HG02798 (cell line): ENCODE results near the gene CNTNAP1.
A peak's percentile ranks its signal among the peaks of the same experiment; 100 is the strongest.
"Not testable (repeated sequence)": the region's sequence is repeated elsewhere in the genome, so short reads cannot be mapped to it uniquely, and the experiment has no call there.

ENCODE experiments used
- ATAC-seq: cut with Tn5 transposase; IDR thresholded peaks from one replicate; pipeline ENCODE4 v1.9.1; 2021; ENCODE audit warnings: mild to moderate bottlenecking; ENCODE audit not compliant: unreplicated experiment, poor library complexity

Gene CNTNAP1

DNA sequence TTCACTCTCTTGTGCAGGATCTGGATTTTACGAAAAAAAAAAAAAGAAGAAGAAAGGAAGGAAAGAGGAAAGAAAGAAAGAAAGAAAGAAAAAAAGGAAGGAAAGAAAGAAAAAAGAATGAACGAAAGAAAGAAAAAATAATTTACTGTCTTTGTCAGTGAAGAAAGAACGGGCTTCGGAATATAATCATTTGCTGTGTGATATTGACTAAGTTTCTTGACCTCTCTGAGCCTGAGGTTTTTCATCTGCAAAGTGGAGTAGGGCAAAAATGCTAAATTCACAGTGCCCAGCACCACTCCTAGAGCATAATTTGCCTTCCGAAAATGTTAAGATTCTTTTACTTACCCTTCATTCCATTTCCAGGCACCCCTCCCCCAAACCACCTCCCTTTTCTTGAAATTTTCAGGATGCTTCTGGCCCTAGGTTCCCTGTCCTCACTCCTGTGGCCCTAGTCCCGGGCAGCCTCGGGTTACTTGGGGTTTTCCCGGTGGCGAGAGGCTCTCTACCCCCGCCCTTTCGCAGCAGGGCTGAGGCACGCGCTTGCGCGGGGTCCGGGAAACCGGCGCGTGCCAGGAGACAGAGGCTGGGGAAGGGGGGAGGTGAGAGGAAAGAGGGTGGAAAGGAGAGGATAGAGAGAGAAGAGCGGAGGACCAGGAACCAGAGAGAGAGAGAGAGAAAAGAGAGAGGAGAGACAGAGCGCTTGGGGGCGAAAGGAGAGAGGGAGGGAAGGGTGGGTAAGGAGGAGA is at the start of gene CNTNAP1:
Gene CNTNAP1 (plus strand): TSS at position 556 of the 746 bp plus-strand sequence. CDS start 299 bp downstream, outside the sequence.
- no peak for ATAC-seq

GRCh38 chr17:42632949-42633444 is 49.3 kb upstream of the CNTNAP1 start:
- no peak for ATAC-seq

DNA sequence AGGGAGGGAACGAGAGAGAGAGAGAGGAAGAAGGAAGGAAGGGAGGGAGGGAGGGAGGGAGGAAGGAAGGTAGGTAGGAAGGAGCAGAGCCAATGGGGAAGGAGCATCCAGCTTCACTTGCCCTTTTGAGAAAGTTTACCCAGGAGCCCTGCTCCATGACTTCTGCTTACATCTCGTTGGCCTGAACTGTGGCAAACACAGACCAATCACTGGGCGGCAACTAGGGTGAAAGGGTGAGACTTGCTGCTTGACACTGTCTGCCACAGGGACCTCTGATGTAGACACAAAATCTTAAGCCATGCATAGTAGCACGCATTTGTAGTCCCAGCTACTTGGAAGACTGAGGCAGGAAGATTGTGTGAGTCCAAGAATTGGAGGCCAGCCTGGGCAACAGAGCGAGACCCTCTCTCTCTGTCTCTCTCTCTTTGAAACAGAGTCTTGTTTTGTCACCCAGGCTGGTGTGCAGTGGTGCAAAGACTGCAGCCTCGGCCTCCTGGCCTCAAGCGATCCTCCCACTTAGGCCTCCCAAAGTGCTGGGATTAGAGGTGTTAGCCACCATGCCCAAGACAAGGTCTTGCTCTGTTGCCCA is 42.7 kb upstream of the CNTNAP1 start:
- ATAC-seq, result no peak

DNA sequence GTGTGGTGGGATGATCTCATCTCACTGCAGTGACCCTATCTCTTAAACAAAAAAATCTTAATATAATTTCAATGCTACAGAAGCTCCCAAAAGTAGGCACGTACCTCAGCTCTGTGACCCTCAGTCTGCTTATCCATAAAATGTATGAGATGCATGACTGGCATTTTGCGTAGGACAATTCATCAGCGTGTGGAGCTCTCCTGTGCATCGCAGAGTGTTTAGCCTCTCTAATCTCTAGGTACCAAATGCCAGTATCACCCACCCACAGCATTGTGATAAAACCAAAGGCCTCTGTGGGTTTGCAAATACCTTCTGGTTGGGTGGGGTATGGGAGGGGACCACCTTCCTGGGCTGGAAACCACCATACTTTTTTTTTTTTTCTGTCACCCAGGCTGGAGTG is 42.2 kb upstream of the CNTNAP1 start:
- ATAC-seq, result no peak

- ATAC-seq, result no peak
Measured at GRCh38 chr17:42642336-42642735, 40.0 kb upstream of the CNTNAP1 start.

DNA sequence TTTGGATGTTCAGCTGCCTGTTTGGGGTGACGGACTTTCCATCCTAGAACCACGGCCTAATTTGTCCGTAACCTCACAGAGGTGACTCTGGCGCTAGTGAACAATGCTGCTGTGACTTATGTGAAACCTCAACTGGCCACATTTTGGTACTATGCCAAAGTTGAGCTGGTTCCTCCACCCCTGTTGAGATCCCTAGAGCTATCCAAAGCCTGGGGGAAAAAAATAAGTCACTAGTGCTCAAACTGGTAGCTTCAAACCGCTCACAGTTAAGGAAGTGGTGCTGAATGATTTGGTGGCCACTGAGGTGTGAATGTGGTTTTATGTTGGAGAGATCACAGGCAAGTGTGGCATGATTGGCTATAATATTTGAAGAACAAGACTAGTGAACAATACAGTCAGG is 34.6 kb upstream of the CNTNAP1 start:
- ATAC-seq, result no peak

- ATAC-seq, result no peak
Measured at GRCh38 chr17:42651392-42651791, 30.9 kb upstream of the CNTNAP1 start.

DNA sequence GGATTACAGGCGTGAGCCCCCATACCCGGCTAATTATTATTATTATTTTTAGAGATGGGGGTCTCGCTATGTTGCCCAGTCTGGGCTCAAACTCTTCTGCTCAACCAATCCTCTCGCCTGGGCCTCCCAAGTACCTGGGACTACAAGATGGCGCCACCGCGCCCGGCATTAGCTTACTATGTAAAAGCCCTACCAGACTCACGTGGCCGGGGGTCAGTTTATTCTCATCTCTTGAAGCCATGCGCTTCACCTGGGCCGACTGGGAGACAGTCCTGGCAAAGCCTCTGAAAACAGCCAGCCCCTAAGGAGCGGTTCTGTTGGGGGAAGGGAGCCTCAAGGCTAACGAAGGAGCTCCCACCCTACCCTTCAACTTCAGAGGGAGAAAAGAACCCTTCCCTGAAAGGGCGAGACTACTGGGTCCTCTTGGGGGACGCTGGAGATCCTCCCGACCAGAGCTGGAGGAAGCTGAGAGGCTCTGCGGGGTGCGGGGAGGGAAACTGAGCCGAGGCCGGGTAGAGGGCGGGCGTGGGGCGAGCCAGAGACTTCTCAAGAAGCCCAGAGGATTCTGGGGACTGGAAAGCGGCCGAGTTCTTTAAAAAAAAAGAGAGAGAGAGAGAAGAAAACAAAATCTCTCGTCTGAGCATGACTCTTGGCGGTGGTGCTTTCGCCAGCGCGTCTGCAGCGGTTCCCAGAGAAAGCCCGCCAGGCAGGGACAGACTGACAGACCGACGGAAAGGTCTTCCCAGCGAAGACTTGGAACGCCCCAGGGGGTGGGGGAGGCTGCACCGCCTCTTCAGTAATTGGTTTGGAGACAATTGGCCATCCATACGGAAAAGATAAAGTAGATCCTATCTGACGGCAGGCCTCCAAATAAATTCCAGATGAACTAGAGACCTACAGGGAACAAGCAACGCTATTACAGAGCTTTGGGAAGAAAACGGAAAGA is 28.9 kb upstream of the CNTNAP1 start:
- no peak for ATAC-seq

DNA sequence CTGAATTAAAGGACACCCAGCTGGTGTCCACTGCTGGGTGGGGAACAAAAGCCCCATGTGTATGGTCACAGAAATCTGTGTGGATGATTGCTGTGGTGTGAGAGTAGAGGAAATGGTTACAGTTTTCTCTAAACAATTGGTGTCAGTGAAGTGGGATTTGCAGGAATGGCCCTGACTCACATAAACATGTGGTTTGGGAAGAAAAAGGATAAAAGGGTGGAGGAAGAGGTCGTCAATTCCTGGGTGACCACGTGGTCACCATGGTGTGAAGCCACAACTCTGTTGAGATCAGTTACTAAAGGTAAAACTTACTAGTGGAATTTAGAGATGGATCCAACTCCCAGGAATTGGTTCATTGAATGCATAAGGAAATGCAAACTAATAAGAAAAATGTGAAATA is 26.8 kb upstream of the CNTNAP1 start:
- ATAC-seq, result no peak

- ATAC-seq, result no peak
Measured at GRCh38 chr17:42657824-42658588, 24.3 kb upstream of the CNTNAP1 start.

DNA sequence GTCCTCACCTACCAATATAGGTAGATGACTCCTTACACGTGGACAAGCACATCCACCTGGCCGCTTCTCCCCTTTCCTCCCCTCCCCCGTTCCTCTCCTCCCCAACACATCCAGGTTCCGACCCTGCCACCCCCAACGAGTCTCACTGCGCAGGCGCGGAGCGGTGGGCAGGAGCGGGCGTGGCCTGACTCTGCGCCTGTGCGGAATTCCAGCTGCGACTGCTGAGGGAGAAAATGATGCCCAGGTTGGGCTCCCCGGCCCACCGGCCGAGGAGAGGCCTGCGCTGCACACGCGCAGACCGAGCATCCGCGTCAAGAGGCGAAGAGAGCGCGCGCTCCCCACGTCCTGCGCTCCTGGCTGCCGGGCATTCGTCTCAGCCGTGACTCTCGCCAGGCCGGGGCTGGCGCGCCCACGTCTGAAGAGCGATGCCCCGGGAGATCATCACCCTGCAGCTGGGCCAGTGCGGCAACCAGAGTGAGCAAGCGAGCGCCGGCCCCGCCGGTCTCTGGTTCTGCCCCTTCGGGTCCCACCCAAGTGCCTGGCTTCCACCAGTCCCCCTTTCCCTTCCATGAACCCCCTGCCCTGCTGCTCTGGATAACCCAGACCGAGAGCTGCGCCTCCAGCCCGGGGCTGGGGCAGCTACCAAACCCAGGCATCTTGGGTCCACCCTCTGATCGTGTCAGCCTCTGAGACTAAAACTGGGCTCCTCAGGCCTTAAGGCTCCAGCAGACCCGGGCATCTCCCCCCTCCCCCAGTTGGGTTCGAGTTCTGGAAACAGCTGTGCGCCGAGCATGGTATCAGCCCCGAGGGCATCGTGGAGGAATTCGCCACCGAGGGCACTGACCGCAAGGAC is 23.0 kb upstream of the CNTNAP1 start, which contains the start of gene TUBG2:
Gene TUBG2 (plus strand): TSS at position 206 of the 853 bp plus-strand sequence. CDS start 220 bp downstream, at position 426.
- ATAC-seq, result peak; percentile 66

DNA sequence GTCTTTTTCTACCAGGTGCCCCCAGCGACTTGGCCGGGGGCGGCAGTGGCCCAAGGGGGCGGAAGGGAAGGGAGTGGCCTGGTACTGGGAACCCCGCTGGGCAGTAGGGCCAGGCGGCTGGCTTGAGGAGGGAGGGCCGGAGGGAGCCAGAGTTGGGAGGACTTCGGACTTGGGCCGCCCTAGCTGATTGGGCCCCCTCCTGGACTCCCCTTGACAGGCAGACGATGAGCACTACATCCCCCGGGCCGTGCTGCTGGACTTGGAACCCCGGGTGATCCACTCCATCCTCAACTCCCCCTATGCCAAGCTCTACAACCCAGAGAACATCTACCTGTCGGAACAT is 22.4 kb upstream of the CNTNAP1 start:
- ATAC-seq, result not testable (repeated sequence)

GRCh38 chr17:42660692-42661345 is 21.5 kb upstream of the CNTNAP1 start:
- ATAC-seq, result no peak

DNA sequence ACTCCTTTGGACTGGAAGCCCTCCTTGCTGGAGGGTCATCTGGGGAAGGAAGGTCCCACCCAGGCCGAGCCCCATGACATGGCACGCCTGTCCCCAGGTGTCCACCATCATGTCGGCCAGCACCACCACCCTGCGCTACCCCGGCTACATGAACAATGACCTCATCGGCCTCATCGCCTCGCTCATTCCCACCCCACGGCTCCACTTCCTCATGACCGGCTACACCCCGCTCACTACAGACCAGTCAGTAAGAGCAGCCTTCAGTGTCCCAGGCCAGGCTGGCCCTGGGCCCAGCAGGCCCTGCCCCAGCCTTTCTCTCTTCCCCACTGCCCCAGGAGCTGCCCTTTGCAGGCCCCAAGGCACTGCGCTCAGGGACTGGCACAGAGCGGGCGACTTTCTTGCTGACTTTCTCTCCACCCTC is 16.7 kb upstream of the CNTNAP1 start:
- no peak for ATAC-seq

DNA sequence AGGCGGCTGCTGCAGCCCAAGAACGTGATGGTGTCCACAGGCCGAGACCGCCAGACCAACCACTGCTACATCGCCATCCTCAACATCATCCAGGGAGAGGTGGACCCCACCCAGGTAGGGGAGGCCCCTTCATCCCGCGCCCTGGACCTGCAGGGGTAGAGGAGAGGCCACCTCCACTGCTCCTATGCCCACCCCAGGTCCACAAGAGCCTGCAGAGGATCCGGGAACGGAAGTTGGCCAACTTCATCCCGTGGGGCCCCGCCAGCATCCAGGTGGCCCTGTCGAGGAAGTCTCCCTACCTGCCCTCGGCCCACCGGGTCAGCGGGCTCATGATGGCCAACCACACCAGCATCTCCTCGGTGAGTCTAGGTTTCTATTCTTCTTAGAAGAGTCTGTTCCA is 16.2 kb upstream of the CNTNAP1 start:
- not testable (repeated sequence) for ATAC-seq

- ATAC-seq, result no peak
Measured at GRCh38 chr17:42667088-42667951, 15.0 kb upstream of the CNTNAP1 start.

GRCh38 chr17:42669705-42669976 is 12.7 kb upstream of the CNTNAP1 start:
- no peak for ATAC-seq
